ENCODE data around the gene LY6G6D.
A peak's percentile ranks its signal among the peaks of the same experiment; 100 is the strongest.

The LY6G6D gene

DNA sequence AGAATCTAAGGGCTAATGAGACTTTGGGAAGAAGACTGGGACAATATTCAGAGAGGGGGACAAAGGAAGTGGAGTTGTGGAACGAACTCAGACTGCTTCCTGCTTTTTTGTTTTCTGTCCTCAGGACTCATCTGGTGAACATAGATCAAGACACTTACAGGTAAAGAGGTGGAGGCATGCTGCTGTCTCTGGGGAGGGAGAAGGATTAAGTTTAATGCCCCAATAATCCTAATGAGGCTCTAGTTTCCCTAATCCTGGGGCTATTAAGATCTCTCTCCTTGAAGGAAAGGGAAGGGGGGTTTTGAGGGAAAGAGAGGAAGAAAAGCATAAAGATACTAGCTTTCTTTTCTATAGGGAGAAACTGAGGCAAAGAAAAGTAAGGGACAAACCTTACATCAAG is 29.3 kb downstream of the LY6G6D start:
- TF ChIP-seq ZFP30 (CRISPR knock-in tag; IDR thresholded peaks at IDR 0.05) (no peak), GLIS3 (CRISPR knock-in tag; IDR thresholded peaks at IDR 0.05) (no peak), OSR1 (CRISPR knock-in tag; IDR thresholded peaks at IDR 0.05) (no peak), ARNTL (CRISPR knock-in tag; IDR thresholded peaks at IDR 0.05; ENCODE audit: borderline replicate concordance, low read depth) (no peak), CSDC2 (CRISPR knock-in tag; IDR thresholded peaks at IDR 0.05) (no peak), ZNF8 (CRISPR knock-in tag; IDR thresholded peaks at IDR 0.05) (no peak), ESRRG (CRISPR knock-in tag; IDR thresholded peaks at IDR 0.05) (no peak), ZNF565 (CRISPR knock-in tag; conservative IDR thresholded peaks at IDR 0.05; ENCODE audit: low read depth) (no peak), ZC3H10 (CRISPR knock-in tag; IDR thresholded peaks at IDR 0.05) (no peak), RARB (CRISPR knock-in tag; IDR thresholded peaks at IDR 0.05) (no peak), SNAI2 (CRISPR knock-in tag; IDR thresholded peaks at IDR 0.05) (no peak), PPARA (CRISPR knock-in tag; IDR thresholded peaks at IDR 0.05; ENCODE audit: borderline replicate concordance) (no peak), ZFP3 (CRISPR knock-in tag; IDR thresholded peaks at IDR 0.05) (no peak), ISL1 (CRISPR knock-in tag; IDR thresholded peaks at IDR 0.05) (no peak)
- TF ChIP-seq, protein P1, sequence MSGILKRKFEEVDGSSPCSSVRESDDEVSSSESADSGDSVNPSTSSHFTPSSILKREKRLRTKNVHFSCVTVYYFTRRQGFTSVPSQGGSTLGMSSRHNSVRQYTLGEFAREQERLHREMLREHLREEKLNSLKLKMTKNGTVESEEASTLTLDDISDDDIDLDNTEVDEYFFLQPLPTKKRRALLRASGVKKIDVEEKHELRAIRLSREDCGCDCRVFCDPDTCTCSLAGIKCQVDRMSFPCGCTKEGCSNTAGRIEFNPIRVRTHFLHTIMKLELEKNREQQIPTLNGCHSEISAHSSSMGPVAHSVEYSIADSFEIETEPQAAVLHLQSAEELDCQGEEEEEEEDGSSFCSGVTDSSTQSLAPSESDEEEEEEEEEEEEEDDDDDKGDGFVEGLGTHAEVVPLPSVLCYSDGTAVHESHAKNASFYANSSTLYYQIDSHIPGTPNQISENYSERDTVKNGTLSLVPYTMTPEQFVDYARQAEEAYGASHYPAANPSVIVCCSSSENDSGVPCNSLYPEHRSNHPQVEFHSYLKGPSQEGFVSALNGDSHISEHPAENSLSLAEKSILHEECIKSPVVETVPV (CRISPR knock-in tag; IDR thresholded peaks at IDR 0.05), result no peak
- TF ChIP-seq, protein P2, sequence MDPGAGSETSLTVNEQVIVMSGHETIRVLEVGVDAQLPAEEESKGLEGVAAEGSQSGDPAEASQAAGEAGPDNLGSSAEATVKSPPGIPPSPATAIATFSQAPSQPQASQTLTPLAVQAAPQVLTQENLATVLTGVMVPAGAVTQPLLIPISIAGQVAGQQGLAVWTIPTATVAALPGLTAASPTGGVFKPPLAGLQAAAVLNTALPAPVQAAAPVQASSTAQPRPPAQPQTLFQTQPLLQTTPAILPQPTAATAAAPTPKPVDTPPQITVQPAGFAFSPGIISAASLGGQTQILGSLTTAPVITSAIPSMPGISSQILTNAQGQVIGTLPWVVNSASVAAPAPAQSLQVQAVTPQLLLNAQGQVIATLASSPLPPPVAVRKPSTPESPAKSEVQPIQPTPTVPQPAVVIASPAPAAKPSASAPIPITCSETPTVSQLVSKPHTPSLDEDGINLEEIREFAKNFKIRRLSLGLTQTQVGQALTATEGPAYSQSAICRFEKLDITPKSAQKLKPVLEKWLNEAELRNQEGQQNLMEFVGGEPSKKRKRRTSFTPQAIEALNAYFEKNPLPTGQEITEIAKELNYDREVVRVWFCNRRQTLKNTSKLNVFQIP (CRISPR knock-in tag; IDR thresholded peaks at IDR 0.05; ENCODE audit: borderline replicate concordance, low read depth), result no peak
- TF ChIP-seq, protein P3, sequence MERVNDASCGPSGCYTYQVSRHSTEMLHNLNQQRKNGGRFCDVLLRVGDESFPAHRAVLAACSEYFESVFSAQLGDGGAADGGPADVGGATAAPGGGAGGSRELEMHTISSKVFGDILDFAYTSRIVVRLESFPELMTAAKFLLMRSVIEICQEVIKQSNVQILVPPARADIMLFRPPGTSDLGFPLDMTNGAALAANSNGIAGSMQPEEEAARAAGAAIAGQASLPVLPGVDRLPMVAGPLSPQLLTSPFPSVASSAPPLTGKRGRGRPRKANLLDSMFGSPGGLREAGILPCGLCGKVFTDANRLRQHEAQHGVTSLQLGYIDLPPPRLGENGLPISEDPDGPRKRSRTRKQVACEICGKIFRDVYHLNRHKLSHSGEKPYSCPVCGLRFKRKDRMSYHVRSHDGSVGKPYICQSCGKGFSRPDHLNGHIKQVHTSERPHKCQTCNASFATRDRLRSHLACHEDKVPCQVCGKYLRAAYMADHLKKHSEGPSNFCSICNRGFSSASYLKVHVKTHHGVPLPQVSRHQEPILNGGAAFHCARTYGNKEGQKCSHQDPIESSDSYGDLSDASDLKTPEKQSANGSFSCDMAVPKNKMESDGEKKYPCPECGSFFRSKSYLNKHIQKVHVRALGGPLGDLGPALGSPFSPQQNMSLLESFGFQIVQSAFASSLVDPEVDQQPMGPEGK (CRISPR knock-in tag; IDR thresholded peaks at IDR 0.05; ENCODE audit: borderline replicate concordance), result no peak
- TF ChIP-seq, protein P4, sequence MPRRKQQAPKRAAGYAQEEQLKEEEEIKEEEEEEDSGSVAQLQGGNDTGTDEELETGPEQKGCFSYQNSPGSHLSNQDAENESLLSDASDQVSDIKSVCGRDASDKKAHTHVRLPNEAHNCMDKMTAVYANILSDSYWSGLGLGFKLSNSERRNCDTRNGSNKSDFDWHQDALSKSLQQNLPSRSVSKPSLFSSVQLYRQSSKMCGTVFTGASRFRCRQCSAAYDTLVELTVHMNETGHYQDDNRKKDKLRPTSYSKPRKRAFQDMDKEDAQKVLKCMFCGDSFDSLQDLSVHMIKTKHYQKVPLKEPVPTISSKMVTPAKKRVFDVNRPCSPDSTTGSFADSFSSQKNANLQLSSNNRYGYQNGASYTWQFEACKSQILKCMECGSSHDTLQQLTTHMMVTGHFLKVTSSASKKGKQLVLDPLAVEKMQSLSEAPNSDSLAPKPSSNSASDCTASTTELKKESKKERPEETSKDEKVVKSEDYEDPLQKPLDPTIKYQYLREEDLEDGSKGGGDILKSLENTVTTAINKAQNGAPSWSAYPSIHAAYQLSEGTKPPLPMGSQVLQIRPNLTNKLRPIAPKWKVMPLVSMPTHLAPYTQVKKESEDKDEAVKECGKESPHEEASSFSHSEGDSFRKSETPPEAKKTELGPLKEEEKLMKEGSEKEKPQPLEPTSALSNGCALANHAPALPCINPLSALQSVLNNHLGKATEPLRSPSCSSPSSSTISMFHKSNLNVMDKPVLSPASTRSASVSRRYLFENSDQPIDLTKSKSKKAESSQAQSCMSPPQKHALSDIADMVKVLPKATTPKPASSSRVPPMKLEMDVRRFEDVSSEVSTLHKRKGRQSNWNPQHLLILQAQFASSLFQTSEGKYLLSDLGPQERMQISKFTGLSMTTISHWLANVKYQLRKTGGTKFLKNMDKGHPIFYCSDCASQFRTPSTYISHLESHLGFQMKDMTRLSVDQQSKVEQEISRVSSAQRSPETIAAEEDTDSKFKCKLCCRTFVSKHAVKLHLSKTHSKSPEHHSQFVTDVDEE (CRISPR knock-in tag; IDR thresholded peaks at IDR 0.05), result no peak
- no peak for ATAC-seq

DNA sequence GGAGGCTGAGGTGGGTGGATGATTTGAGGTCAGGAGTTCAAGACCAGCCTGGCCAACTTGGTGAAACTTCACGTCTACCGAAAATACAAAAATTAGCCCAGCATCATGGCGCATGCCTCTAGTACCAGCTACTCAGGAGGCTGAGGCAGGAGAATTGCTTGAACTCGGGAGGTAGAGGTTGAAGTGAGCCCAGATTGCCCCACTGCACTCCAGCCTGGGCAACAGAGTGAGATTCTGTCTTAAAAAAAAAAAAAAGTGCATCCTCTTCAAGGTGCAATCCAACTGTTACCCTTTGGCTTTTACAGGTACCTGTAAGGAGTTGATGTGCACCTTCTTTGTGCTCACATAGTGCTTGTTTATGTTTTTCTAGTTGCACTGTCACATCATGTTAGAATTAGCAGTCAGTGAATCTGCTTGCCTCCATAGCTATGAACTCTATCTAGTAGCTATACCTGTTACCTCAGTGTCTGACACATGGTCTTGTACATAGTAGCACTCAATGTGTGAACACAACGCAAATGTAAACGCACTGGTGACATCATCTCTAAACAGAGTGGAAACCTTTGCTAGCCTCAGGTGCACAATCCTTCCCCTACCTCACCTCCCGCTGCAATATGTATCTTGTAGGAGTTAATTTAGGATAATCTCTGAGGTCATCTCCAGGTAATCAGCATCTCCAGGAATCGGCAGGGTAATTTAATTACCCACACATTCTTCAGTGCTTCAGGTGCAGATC is 34.3 kb downstream of the LY6G6D start:
- ATAC-seq, result no peak
- no peak for TF ChIP-seq ZNF8 (CRISPR knock-in tag; IDR thresholded peaks at IDR 0.05)
- TF ChIP-seq, protein P2 (CRISPR knock-in tag; IDR thresholded peaks at IDR 0.05; ENCODE audit: borderline replicate concordance, low read depth), result no peak

DNA sequence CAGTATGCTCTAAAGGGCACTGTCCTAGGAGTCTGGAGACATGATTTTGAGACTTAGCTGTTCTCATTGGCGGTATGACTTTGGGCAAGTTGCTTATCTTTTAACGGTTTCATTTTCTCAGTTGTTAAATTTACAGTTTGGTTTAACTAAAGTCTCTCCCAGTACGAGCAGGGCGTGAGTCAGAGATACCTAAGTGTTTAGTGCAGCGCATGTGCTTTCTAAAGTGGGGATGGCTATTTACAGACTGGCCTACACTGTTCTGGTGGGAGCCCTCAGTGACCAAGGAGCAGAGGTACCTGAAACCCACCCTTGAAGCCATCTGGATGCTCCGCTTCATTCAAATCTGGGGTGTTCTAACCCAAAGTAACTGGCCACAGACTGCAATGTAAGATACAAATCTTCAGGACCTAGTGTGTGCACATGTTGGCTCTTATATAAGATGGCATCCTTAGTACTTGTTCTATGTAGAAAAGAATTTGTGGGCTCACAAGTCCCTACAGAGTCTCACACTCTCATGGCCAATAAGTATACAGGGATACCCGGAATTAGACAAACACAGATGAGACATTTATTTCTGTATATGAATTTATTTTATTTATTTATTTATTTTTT is 35.4 kb downstream of the LY6G6D start:
- ATAC-seq, result peak; percentile 8; the same call in 1 of the 3 replicates
- no peak for TF ChIP-seq SNAI2 (CRISPR knock-in tag; IDR thresholded peaks at IDR 0.05)
- TF ChIP-seq ESRRG (CRISPR knock-in tag; IDR thresholded peaks at IDR 0.05), result no peak
- no peak for TF ChIP-seq ARNTL (CRISPR knock-in tag; IDR thresholded peaks at IDR 0.05; ENCODE audit: borderline replicate concordance, low read depth)
- TF ChIP-seq ZFP30 (CRISPR knock-in tag; IDR thresholded peaks at IDR 0.05), result no peak
- no peak for TF ChIP-seq GLIS3 (CRISPR knock-in tag; IDR thresholded peaks at IDR 0.05)
- TF ChIP-seq, protein P3 (CRISPR knock-in tag; IDR thresholded peaks at IDR 0.05; ENCODE audit: borderline replicate concordance), result no peak
- TF ChIP-seq, protein P4 (CRISPR knock-in tag; IDR thresholded peaks at IDR 0.05), result no peak
- TF ChIP-seq, protein P5, sequence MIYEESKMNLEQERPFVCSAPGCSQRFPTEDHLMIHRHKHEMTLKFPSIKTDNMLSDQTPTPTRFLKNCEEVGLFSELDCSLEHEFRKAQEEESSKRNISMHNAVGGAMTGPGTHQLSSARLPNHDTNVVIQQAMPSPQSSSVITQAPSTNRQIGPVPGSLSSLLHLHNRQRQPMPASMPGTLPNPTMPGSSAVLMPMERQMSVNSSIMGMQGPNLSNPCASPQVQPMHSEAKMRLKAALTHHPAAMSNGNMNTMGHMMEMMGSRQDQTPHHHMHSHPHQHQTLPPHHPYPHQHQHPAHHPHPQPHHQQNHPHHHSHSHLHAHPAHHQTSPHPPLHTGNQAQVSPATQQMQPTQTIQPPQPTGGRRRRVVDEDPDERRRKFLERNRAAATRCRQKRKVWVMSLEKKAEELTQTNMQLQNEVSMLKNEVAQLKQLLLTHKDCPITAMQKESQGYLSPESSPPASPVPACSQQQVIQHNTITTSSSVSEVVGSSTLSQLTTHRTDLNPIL (CRISPR knock-in tag; IDR thresholded peaks at IDR 0.05; ENCODE audit: low read depth), result no peak
- no peak for TF ChIP-seq RARB (CRISPR knock-in tag; IDR thresholded peaks at IDR 0.05)
- no peak for TF ChIP-seq ZFP3 (CRISPR knock-in tag; IDR thresholded peaks at IDR 0.05)
- no peak for TF ChIP-seq ZNF565 (CRISPR knock-in tag; conservative IDR thresholded peaks at IDR 0.05; ENCODE audit: low read depth)
